SK-N-SH (cell line): Measurements from ENCODE around the gene UBE3C.

Experiments used
- CHD2 ChIP-seq: fragments of 150-350 bp; IDR thresholded peaks from 2 replicates; pipeline ENCODE4 v1.6.1; 2018; ENCODE audit warnings: low read length; ENCODE audit not compliant: partially characterized antibody
- CTCF ChIP-seq: fragments of 200-600 bp; sonication (generic); IDR thresholded peaks from 2 replicates; pipeline ENCODE4 v1.6.1; 2017; ENCODE audit warnings: antibody characterized with exemption, mild to moderate bottlenecking, moderate library complexity
- EP300 ChIP-seq, 2 experiments: IDR thresholded peaks; 2 replicates each; pipeline versions ENCODE4 v1.4.0 to v1.6.1; 2012; ENCODE audit warnings: borderline replicate concordance in 1 of 2, low read depth in 1 of 2, low read length in 1 of 2
- FOXM1 ChIP-seq: IDR thresholded peaks from 2 replicates; pipeline ENCODE4 v1.4.0; 2012; ENCODE audit warnings: low read depth, mild to moderate bottlenecking
- GABPA ChIP-seq: IDR thresholded peaks from 2 replicates; pipeline ENCODE4 v1.4.0; 2012; ENCODE audit warnings: low read depth, mild to moderate bottlenecking
- RAD21 ChIP-seq: IDR thresholded peaks from 2 replicates; pipeline ENCODE4 v1.6.1; 2012; ENCODE audit warnings: mild to moderate bottlenecking, low read length
- RCOR1 ChIP-seq: fragments of 150-350 bp; IDR thresholded peaks from 2 replicates; pipeline ENCODE4 v1.6.1; 2017; ENCODE audit warnings: antibody characterized with exemption, low read length
- REST ChIP-seq: IDR thresholded peaks from 2 replicates; pipeline ENCODE4 v1.6.1; 2012; ENCODE audit warnings: mild to moderate bottlenecking, low read depth, low read length, moderate library complexity
- RFX5 ChIP-seq: IDR thresholded peaks from 2 replicates; pipeline ENCODE4 v1.6.1; 2012; ENCODE audit warnings: mild to moderate bottlenecking, improper control_type of control experiment, low read length
- RXRA ChIP-seq: IDR thresholded peaks from 2 replicates; pipeline ENCODE4 v1.4.0; 2012; ENCODE audit warnings: low read depth, mild to moderate bottlenecking, borderline replicate concordance
- TAF1 ChIP-seq: IDR thresholded peaks from 2 replicates; pipeline ENCODE4 v1.6.1; 2012; ENCODE audit warnings: low read depth, mild to moderate bottlenecking, low read length, moderate library complexity, borderline replicate concordance
- USF1 ChIP-seq: IDR thresholded peaks from 2 replicates; pipeline ENCODE4 v1.4.0; 2012; ENCODE audit warnings: low read depth, borderline replicate concordance

- no peak for TF ChIP-seq CTCF
- no peak for TF ChIP-seq RFX5
- no peak for TF ChIP-seq REST
- no peak for TF ChIP-seq GABPA
- TF ChIP-seq EP300 (IDR thresholded peaks at IDR 0.05; ENCODE audit: borderline replicate concordance in 1 of 2, low read depth in 1 of 2, low read length in 1 of 2), result no peak
- TF ChIP-seq RXRA, result no peak
- TF ChIP-seq USF1, result no peak
- no peak for TF ChIP-seq FOXM1
- TF ChIP-seq CHD2, result no peak
- no peak for TF ChIP-seq RAD21
- TF ChIP-seq RCOR1, result no peak
- no peak for TF ChIP-seq TAF1
These were observed 126.3 kb downstream of the UBE3C start for GRCh38 chr7:157265051-157265450.
